GM18858 (cell line): ENCODE data around the gene ZNF205.
"Not testable (repeated sequence)": the region's sequence is repeated elsewhere in the genome, so short reads cannot be mapped to it uniquely, and the experiment has no call there.

Experiments
- ATAC-seq: cut with Tn5 transposase; IDR thresholded peaks from one replicate; pipeline ENCODE4 v1.9.1; 2021; ENCODE audit not compliant: unreplicated experiment

ZNF205 gene

GRCh38 chr16:3165111-3165822, 52.9 kb downstream of the ZNF205 start:
- ATAC-seq = no peak

DNA sequence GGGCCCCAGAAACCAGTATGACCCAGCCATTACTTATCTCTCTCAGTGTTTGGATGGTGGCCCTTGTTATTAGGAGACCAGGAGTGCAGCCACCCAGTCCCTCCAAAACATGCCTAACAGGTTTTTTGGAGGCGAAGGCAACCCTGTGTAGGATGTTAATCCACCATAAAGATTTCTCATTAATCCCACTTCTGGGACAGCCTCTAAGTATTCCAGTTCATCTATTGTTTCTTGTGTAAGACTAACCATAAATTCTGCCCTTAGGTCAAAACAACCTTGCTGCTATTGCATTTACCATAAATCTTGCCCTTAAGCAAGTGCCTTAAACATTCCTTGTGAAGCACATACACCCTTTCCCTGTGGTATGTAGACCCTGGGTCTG, 54.1 kb downstream of the ZNF205 start:
- no peak for ATAC-seq

GRCh38 chr16:3168729-3169128, 56.3 kb downstream of the ZNF205 start:
- ATAC-seq = not testable (repeated sequence)
